Omental fat pad (tissue), 4 donors: ENCODE measurements around the gene KEAP1. TPM values are rescaled to one million over a fixed set of nuclear protein-coding genes. Genes with fewer than 3 reads are reported as not detected.
A peak's percentile ranks its signal among the peaks of the same experiment; 100 is the strongest.
"Not testable (repeated sequence)": the region's sequence is repeated elsewhere in the genome, so short reads cannot be mapped to it uniquely, and the experiment has no call there.

Experiments used
- ATAC-seq: fragments of 150-250 bp; one replicate; pipeline ENCODE4 v1.9.1; 2016; ENCODE audit warnings: mild to moderate bottlenecking, moderate library complexity; ENCODE audit not compliant: low FRiP score
- DNase-seq: peaks from one replicate; pipeline ENCODE4 v3.0.0-alpha.2; 2019; ENCODE audit warnings: low spot score
- CTCF ChIP-seq, 3 donors: fragments of 450-650 bp; IDR thresholded peaks; one replicate each; pipeline ENCODE4 v1.5.1; 2016 to 2017; ENCODE audit warnings: antibody characterized with exemption in 3 of 3, mild to moderate bottlenecking in 3 of 3, moderate library complexity in 2 of 3
- total RNA-seq, 4 donors: library from RNA; depleted of rRNA; stranded (reverse); fragments of >200 nt; gene quantifications; one replicate each; pipeline ENCODE4 v1.1.0, GENCODE V29; 2016

Gene KEAP1
- total RNA-seq, 4 donors from 2014 or later, result 53.2 to 65.6 (median 59.3) TPM

- TF ChIP-seq CTCF (IDR thresholded peaks at IDR 0.05), result no peak
- DNase-seq (no peak), ATAC-seq (no peak)
Observed at GRCh38 chr19:10537668-10538067, 34.5 kb upstream of the KEAP1 start.

- no peak for TF ChIP-seq CTCF (IDR thresholded peaks at IDR 0.05)
- ATAC-seq (no peak), DNase-seq (no peak)
Observed at GRCh38 chr19:10535613-10536012, 32.5 kb upstream of the KEAP1 start.

GRCh38 chr19:10533646-10534386 lies 30.7 kb upstream of the KEAP1 start:
- no peak for TF ChIP-seq CTCF (IDR thresholded peaks at IDR 0.05)
- ATAC-seq (peak; percentile 74), DNase-seq (no peak)

- no peak for ATAC-seq
- no peak for TF ChIP-seq CTCF (IDR thresholded peaks at IDR 0.05)
- no peak for DNase-seq
Observed at GRCh38 chr19:10532457-10532856, 29.3 kb upstream of the KEAP1 start.

GRCh38 chr19:10526887-10527286 lies 23.7 kb upstream of the KEAP1 start:
- ATAC-seq, DNase-seq: not testable (repeated sequence)

- no peak for DNase-seq
- TF ChIP-seq CTCF (IDR thresholded peaks at IDR 0.05), result no peak
- no peak for ATAC-seq
Observed at GRCh38 chr19:10525636-10526035, 22.5 kb upstream of the KEAP1 start.

GRCh38 chr19:10523135-10523636 lies 20.0 kb upstream of the KEAP1 start:
- TF ChIP-seq CTCF (IDR thresholded peaks at IDR 0.05), result no peak
- DNase-seq (no peak), ATAC-seq (no peak)
